Measurements from ENCODE around the gene ACAD9.

DNA sequence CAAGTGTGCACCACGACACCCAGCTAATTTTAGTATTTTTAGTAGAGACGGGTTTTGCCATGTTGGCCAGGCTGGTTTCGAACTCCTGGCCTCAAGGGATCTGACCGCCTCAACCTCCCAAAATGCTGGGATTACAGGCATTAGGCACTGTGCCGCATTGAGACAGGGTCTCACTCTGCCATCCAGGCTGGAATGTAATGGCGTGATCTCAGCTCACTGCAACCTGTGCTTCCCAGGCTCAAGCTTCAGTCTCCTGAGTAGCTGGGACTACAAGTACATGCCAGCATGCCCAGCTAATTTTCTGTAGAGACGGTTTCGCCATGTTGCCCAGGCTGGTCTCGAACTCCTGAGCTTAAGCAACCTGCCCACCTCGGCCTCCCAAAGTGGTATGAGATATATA lies 51.6 kb downstream of the ACAD9 start:
- TF ChIP-seq CTCF (IDR thresholded peaks at IDR 0.05) (no peak), POLR2A (IDR thresholded peaks at IDR 0.05) (no peak)
